Peyer's patch (tissue), 4 donors: ENCODE measurements around the gene ATP2B2. TPM values are rescaled to one million over a fixed set of nuclear protein-coding genes. Genes with fewer than 3 reads are reported as not detected.

Experiments used
- DNase-seq, 3 donors: peaks; one replicate each; pipeline ENCODE4 v3.0.0-alpha.2; 2017 to 2019
- H3K27ac ChIP-seq, 4 donors: fragments of 200-600 bp; sonication (generic); one replicate each; pipeline ENCODE4 v1.5.1; 2016 to 2019
- H3K27me3 ChIP-seq, 2 donors: fragments of 200-600 bp; sonication (generic); one replicate each; pipeline ENCODE4 v1.5.1; 2019
- H3K36me3 ChIP-seq, 3 donors: fragments of 200-600 bp; sonication (generic); one replicate each; pipeline ENCODE4 v1.5.1; 2016 to 2019
- H3K4me1 ChIP-seq, 4 donors: fragments of 200-600 bp; sonication (generic); one replicate each; pipeline ENCODE4 v1.5.1; 2016 to 2019
- H3K4me3 ChIP-seq, 4 donors: fragments of 200-600 bp; sonication (generic); 1 replicate in 3 of 4; 2 replicates in 1 of 4; pipeline ENCODE4 v1.5.1; 2016 to 2019; ENCODE audit warnings: mild to moderate bottlenecking in 1 of 4
- H3K9me3 ChIP-seq, 4 donors: fragments of 200-600 bp; sonication (generic); one replicate each; pipeline ENCODE4 v1.5.1; 2016 to 2019; ENCODE audit warnings: mild to moderate bottlenecking in 1 of 4
- POLR2A ChIP-seq, 2 donors: fragments of 450-650 bp; IDR thresholded peaks; one replicate each; pipeline ENCODE4 v1.5.1; 2017; ENCODE audit warnings: antibody characterized with exemption in 2 of 2, mild to moderate bottlenecking in 2 of 2, moderate library complexity in 2 of 2
- total RNA-seq, 4 donors: library from RNA; depleted of rRNA; stranded (reverse); fragments of >200 nt; gene quantifications; one replicate each; pipeline ENCODE4 v1.1.0, GENCODE V29; 2016
- TF ChIP-seq, protein P1 (sequence below), 6 experiments: fragments of 450-650 bp in 4 of 6; fragments of 200-600 bp in 2 of 6; sonication (generic) in 1 of 6; IDR thresholded peaks; one replicate each; pipeline ENCODE4 v1.5.1; 2017 to 2019; ENCODE audit warnings: antibody characterized with exemption in 6 of 6, mild to moderate bottlenecking in 3 of 6, moderate library complexity in 1 of 6

Gene ATP2B2
- total RNA-seq, 4 donors from 2014 or later = not detected

DNA sequence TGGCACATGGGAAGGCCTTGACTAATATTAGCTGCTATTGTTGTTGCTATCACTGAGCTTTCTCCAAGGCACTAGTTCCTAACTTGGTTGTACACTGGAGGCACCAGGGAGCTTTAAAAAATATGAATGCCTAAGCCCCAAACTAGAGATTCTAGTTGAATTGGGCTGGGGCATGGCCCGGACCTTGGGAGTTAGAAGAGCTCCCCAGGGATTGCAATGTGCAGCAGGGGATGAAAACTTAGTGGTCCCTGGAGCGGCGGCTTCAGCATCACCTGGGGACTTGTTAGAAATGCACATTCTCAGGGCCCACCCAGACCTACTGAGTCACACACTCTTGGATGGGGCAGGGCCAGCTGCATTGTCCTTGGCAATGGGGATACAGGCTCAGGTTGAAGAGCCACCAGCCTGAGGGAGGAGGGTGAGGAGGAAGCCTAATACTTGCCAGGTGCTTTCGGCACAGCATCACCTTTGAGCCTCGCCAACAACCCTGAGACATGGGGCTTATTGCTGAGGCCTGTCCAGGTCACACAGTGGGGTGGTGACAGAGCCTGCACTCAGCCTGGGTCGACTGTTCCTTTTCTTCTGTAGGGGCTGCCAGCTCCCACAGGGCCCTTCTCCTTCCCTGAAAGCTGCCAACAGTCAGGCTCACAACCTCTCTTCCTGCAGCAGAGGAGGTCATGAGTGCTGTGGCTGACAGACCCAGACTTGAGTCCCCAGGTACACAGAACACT lies 84.5 kb downstream of the ATP2B2 start:
- TF ChIP-seq, protein P1, sequence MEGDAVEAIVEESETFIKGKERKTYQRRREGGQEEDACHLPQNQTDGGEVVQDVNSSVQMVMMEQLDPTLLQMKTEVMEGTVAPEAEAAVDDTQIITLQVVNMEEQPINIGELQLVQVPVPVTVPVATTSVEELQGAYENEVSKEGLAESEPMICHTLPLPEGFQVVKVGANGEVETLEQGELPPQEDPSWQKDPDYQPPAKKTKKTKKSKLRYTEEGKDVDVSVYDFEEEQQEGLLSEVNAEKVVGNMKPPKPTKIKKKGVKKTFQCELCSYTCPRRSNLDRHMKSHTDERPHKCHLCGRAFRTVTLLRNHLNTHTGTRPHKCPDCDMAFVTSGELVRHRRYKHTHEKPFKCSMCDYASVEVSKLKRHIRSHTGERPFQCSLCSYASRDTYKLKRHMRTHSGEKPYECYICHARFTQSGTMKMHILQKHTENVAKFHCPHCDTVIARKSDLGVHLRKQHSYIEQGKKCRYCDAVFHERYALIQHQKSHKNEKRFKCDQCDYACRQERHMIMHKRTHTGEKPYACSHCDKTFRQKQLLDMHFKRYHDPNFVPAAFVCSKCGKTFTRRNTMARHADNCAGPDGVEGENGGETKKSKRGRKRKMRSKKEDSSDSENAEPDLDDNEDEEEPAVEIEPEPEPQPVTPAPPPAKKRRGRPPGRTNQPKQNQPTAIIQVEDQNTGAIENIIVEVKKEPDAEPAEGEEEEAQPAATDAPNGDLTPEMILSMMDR (IDR thresholded peaks at IDR 0.05) = no peak
- TF ChIP-seq POLR2A (IDR thresholded peaks at IDR 0.05) = no peak
- Histone ChIP-seq H3K4me3 (no peak overlapping the region), H3K27ac (no peak overlapping the region), H3K4me1 (no peaks in the 10 kb centered on the region), H3K36me3 (no peaks in the 10 kb centered on the region), H3K9me3 (no peaks in the 10 kb centered on the region), H3K27me3 (no peaks in the 10 kb centered on the region)
- no peak for DNase-seq

DNA sequence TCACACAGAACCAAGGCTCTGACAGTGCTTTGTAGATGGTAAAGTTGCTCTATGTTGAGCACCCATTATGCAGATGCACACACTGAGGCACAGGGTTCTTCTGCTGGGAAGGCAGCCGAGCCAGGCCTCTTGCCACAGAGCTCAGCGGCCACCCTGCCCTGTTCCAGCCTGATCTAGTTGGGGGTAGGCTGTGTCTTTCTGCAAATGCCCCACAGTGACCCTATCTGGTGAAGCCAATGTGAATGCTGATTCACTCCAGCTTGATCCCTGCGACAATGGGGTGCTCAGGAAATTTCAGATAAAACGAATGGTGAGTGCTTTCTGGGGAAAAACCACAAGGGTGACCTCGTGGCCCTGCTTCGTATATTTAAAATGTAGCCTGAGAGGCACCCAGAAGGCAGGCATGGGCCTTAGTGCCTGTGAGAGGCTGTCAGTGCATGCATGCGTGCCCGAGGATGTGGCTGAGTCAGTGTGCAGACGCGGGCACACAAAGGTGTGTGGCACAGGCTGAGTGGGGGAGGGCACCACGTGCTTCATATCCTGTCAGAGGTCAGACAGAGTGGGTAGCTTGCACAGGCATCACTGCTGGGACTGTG lies 85.7 kb downstream of the ATP2B2 start:
- peak in 2 of 3 donors; percentile 51 to 56 for DNase-seq
- TF ChIP-seq POLR2A (IDR thresholded peaks at IDR 0.05) = no peak
- TF ChIP-seq, protein P1 (IDR thresholded peaks at IDR 0.05) = no peak
- no peaks in the 10 kb centered on the region for H3K27me3 ChIP-seq

DNA sequence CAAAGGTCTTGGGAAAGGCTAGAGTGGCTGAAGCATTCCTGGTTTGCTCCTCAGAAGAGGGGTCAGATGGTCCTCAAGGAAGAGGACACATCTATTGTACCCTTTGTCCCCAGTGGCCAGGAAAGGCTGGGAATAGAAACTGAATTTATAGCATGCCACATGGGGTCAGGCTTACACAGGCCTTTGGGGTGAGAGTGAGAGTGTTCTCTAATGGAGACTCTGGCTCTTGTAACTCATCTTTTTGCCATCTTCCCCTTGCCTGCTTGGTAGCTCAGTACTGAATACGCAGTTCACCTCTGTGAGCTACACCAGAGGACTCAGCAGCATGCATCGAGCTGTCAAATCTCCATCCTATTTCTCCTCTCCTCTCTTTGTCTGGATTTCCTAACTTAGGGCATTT lies 87.5 kb downstream of the ATP2B2 start:
- TF ChIP-seq, protein P1 (IDR thresholded peaks at IDR 0.05) = no peak
- no peaks in the 10 kb centered on the region for H3K9me3 ChIP-seq

More for the DNA sequence above, 85.7 kb downstream of the ATP2B2 start:
- Histone ChIP-seq H3K27ac (no peak overlapping the region), H3K36me3 (no peaks in the 10 kb centered on the region), H3K4me1 (no peaks in the 10 kb centered on the region), H3K9me3 (no peaks in the 10 kb centered on the region), H3K4me3 (no peak overlapping the region)

DNA sequence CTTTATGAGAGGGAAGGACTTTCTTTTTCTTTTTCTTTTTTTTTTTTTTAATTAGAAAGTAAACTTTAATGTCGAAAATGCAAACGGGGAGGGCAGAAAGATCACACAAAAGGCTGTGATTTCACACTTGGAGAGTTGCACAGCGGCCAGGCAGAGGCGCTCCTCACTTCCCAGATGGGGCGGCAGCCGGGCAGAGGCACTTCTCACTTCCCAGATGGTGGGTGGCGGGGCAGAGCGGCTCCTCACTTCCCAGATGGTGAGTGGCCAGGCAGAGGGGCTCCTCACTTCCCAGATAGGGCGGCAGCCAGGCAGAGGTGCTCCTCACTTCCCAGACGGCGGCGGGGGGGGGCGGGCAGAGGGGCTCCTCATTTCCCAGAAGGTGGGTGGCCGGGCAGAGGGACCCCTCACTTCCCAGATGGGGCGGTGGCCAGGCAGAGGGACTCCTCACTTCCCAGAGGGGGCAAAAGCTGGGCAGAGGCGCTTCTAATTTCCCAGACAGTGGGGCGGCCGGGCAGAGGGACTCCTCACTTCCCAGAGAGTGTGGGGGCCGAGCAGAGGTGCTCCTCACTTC lies 88.6 kb downstream of the ATP2B2 start:
- TF ChIP-seq, protein P1 (IDR thresholded peaks at IDR 0.05) = no peak
- TF ChIP-seq POLR2A (IDR thresholded peaks at IDR 0.05) = no peak
- Histone ChIP-seq H3K4me3 (no peak overlapping the region), H3K27me3 (no peaks in the 10 kb centered on the region), H3K27ac (no peak overlapping the region), H3K36me3 (no peaks in the 10 kb centered on the region), H3K9me3 (no peaks in the 10 kb centered on the region), H3K4me1 (no peaks in the 10 kb centered on the region)
- DNase-seq = no peak

More for the DNA sequence above, 87.5 kb downstream of the ATP2B2 start:
- no peaks in the 10 kb centered on the region for H3K27me3 ChIP-seq
- H3K27ac ChIP-seq = no peak overlapping the region
- no peak overlapping the region for H3K4me3 ChIP-seq
- H3K36me3 ChIP-seq = no peaks in the 10 kb centered on the region
- no peak for DNase-seq
- H3K4me1 ChIP-seq = no peaks in the 10 kb centered on the region

DNA sequence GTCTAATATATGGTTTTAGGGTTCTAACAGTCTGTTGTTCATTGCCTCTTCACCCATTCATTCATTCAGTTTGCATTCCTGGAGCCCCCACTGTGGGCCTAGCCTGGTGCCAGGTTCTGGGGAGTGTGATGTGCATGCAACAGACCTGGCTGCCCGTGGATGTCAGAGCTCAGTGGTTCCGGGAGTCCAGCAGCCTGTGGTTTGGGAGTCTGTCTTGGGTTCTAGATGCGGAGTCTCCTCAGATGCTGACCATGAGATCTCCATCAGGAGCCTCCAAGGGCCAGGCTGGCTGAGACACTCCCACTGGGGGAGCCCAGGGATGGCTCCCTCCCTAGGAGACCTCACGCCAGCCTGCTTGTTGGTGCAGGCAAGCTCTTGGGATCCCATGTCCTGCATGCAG lies 92.3 kb downstream of the ATP2B2 start:
- Histone ChIP-seq H3K27me3 (no peaks in the 10 kb centered on the region), H3K4me3 (no peak overlapping the region), H3K36me3 (no peaks in the 10 kb centered on the region), H3K4me1 (no peaks in the 10 kb centered on the region), H3K9me3 (no peaks in the 10 kb centered on the region), H3K27ac (no peak overlapping the region)
- peak in 1 of 3 donors; percentile 35 for DNase-seq
- TF ChIP-seq, protein P1 (IDR thresholded peaks at IDR 0.05) = no peak
- TF ChIP-seq POLR2A (IDR thresholded peaks at IDR 0.05) = no peak
